Mesenteric fat pad (tissue), 1 donor: ENCODE measurements around the gene VAV3. TPM values are rescaled to one million over a fixed set of nuclear protein-coding genes. Genes with fewer than 3 reads are reported as not detected.
"Not testable (repeated sequence)": the region's sequence is repeated elsewhere in the genome, so short reads cannot be mapped to it uniquely, and the experiment has no call there.

Experiments used
- DNase-seq: peaks from one replicate; pipeline ENCODE4 v3.0.0-alpha.2; 2020; ENCODE audit warnings: low spot score
- total RNA-seq: library from RNA; stranded (reverse); fragmentation: NEBNext Ultra II Directional; extraction: Animal tissue kit (Norgen Biotek cat#: 25700); gene quantifications from one replicate; pipeline ENCODE4 v1.2.1, GENCODE V29; 2021
- donor health status: DM: yes; HTN: yes; CAD: no.

Gene VAV3
- total RNA-seq, 1 donor from 2014 or later, result 11.4 TPM

DNA sequence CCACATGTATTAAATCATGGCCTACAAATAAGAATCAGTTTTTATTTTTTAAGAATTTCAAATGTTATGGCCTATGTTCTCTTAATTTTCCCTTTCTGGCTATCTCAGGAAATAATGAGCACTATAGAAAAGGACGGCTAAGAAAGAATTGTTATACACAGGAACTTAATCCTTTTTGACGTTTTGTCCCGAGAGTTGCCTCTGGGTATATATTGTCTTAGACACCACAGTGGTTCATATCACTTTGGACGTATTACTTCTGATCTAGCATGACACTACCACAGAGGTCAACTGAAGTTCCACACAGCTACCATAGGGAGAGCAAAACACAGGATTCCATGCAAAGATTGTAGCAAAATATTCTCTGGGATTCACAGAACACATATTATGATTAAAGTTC, 307.6 kb downstream of the VAV3 start:
- DNase-seq, result no peak

DNA sequence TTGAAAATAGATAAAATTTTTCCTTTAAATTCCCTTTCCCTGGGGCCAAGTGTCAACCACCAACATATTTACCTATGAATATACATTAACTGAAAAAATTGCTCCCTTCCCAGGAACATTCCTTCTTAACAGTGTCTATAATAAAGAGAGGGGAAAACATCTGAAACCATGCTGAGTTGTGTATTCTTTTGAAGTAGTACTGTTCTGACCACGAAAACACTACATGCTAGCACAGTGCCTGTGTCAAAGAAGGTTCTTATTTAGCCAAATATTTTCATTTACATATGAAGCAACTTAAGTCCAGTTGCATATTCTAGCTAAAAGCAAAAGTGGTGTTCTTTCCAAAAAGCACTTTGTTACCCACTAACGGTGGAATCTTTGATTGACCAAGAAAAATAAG, 311.2 kb downstream of the VAV3 start:
- DNase-seq, result no peak

DNA sequence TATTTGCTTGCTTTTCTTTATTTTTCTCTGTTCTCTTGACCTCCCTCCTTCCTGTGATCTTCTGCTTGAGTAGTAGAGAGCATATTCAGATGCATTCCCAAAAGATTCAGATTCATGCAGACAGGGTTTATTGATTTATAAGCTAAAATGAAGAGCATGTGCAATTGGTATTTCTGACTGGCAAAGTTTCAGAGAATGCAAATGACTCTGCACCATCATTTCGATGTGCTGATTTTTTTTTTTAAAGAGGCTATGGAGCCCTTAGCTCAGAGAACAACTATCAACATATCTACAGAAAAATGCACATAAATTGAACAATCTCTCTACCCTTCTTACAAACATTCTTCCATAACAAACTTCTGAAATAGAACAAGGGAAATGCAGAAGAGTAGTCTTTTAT, 312.0 kb downstream of the VAV3 start:
- no peak for DNase-seq

DNA sequence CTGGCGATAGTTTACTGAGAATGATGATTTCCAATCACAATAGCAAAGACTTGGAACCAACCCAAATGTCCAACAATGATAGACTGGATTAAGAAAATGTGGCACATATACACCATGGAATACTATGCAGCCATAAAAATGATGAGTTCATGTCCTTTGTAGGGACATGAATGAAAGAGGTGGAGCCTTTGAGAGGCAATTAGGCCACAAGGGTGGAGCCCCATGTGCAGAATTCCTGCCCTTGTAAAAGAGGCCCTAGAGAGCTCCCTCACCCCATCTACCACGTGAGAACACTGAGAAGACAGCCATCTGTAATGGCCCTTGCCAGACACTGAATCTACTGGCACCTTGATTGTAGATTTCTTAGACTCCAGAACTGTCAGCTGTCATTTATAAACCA, 314.2 kb downstream of the VAV3 start:
- not testable (repeated sequence) for DNase-seq

DNA sequence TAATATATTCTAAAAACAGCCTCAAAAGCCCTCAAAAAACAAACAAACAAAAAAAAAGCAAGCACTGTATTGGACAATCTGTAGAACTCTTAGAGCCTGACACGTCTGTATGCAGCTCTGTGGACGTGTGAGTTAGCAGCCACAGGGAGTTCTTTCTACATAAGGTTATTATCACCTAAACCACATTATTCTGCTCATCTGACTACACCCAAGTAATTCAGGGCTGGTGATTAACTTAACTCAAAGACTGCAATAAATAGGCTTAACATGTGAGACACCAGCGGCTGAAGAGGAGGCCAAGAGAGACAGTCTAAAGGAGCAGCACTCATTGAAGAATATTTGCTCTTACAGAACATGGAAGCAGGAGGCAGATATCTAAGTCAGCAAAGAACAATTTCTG, 316.0 kb downstream of the VAV3 start:
- DNase-seq, result no peak

DNA sequence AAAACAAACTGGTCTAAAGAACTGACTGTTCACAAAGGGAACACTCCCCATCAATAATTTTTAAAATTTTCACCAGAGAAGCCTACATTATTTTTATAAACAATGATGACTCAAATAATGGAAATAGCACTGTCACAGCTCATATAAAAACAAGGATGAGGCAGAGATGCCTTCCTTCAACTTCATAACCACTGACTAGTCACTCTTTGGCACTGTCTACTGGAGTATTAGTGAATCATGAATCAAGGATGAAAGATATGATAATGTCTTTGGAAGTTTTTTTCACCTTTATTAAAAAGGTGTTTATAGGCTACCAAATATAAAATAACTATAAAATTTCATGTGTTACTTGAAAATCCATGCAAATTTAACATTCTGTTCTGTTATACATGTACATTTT, 316.9 kb downstream of the VAV3 start:
- no peak for DNase-seq

DNA sequence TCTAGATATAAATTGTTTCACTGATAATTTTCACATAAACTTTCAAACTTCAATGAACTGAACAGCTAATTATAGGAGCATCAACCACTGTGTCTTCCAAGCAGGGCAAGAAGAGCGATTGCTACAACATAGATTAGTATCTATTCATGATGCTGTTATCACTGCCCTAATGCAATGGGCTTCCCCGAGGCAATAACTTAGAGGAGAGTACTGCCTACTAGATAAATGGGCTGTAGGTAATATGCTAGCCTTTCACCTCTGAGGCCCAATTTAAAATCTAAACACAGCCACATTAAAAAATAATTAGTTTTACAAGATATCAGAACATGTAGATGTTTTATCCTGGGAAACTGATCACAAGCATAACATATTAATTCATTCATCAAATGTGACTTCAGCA, 318.0 kb downstream of the VAV3 start:
- no peak for DNase-seq

DNA sequence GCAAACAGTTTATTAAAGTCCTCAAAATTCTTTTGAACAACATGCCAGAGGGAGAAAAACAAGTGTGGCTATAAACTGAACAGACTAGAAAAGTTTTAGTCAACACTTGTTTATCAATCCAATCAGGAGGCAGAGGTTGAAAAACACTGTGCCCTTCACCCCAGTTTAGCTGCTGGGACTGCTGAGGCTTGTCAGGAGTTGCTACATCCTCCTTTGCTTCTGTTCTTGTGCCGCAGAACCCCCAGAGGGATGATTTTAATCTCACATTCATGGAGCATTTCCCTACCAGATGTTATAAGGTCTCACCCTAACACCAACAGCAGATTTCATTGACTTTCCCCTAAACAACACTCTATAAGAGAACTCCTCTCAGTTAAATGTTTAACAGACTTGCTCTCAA, 321.2 kb downstream of the VAV3 start:
- DNase-seq, result no peak

DNA sequence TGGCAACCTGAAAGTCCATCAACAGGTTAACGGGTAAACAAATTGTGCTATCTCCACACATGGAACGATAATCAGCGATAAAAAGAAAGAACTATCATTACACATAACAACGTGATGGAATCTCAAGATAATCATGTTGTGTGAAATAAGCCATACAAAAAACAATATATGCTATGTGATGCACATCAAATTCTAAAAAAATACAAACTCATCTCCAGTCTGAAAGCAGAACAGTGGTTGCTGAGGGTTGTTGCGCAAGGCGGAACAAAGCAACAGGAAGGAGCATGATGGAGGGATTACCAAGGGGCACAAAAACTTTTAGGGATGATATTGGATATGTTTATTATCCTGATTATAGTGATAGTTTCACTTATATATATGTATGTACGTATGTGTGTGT, 324.8 kb downstream of the VAV3 start:
- no peak for DNase-seq

DNA sequence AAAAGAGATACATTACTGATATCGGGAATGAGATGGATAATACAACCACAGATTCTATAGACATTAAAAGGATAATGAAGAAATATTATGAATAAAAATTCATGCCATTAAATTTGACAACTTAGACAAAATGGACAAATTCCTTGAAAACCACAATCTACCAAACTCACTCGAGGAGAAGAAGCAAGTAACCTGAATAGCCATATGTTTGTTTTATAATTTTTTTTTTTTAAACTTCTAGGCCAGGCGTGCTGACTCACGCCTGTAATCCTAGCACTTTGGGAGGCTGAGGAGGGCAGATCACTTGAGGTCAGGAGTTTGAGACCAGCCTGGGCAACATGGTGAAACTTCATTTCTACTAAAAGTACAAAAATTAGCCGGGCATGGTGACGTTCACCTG, 327.9 kb downstream of the VAV3 start:
- no peak for DNase-seq

DNA sequence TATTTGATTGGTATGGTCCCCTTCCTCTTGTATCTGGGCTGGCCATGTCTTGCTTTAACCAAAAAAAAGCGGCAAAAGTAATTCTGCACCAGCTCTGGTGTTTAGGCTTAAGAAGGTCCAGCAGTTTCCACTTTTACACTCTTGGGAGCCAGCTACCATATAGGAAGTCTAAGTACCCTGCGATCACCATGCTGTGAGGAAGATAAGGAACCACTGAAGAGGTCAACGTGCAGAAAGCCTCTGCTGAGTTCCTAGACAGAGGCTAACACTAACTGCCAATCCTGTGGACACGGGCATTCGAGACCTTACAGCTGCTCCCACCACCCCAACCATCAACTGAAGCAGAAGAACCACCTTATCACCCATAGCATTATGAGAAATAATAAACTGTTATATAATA, 331.4 kb downstream of the VAV3 start:
- DNase-seq, result no peak

DNA sequence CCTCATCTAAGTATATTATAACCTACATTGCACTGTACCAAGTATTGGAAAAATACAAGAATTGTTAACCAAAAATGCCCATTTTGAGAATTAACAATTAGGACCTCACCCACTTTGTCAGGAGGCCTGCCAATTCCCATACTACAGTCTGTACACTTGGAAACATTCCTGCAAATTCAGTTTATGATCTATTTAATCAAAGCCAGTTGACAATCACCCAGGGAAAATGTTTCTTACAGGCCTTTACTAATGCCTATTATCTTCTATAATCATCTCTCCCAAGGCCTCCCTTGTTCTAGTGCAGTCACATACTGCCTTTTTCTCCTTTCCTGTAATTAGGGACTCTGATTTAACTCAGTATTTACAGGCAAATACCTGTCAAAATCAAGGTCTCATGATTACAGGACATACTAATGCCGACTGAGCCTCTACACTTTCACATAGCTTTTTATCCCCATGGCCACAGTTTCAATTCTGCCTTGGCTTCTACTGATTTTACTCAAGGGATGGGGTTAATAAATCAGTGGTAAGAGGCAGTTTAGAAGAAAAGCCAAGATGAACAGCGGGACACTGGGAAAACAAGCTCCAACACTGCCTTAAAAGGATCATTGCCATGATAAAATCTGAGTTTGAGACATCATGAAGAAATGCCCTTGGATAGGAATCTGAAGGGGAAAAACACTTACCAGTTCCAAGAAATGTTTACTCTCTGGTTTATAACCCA, 338.7 kb downstream of the VAV3 start:
- no peak for DNase-seq

DNA sequence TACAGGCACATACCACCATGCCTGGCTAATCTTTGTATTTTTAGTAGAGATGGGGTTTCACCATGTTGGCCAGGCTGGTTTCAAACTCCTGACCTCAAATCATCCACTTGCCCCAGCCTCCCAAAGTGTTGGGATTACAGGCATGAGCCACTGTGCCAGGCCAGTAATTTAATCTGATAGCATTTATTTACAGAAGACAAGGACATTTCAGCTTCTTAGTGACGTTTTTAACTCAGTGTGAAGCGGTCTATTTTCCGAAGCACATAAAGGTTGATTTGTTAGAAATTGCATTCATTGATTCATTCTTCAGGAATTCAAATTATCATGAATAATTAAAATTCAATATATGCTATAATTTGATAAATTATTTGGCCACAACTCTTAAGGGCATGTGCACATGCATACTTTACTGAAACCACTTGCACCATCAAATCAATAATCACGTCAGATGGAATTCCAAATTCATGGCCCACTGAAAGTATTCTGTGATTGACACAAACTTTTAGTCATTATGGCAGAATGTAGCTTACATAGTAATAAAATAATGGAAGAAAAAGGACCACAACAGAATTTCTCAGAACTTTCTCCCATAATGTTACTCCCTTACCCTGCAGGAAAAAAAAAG, 339.5 kb downstream of the VAV3 start:
- no peak for DNase-seq

DNA sequence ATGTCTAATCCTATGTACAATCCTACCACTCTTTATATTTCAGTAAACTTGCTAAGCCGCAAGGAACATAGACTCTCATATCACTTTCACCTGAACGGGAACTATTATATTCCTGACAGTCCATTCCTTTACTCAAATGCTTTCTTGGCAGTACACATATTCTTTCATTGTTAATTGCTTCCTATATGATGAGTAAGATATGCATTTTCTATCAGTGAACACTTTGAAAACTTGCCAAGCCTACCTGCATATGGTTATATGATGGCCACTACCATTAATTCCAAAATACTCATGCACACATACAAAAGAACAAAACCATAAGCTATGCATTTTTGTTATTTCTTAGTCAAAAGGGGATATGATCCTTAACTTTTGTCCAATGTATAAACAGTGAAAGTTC, 341.5 kb downstream of the VAV3 start:
- DNase-seq, result no peak

DNA sequence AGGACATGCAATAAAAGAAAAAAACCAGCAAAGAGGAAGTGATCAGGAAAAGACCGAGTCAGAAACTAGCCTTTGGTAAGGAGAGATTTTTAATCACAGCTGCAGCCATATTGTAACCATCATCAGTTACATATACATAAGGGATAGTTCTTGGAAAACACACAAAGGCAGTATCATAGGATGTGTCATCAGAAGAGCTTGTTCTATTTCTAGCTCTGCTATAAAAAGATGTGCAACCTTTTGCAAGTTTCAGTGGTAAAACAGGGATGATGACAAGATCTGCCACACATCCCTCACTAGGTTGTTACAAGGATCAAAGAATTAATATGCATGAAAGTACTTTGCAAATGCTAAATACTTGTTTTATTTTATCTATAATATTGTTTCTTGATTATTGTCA, 342.0 kb downstream of the VAV3 start:
- DNase-seq, result no peak

DNA sequence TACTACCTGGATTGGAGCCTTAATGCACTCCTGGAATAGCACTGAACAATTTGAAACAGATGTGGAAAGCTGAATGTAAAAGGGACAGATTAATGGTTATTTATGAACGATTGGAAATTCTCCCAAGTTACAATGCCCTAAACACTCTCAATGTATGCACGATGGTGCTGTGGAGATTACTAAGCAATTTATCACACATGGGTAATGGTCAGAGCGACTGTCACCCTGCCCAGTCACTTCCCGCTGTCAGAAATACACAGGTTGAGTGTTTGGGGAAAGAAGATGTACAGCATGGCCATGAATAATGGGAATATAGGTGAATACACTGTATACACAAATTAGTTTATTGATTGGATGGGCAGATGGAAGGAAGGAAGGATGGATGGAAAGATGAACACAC, 342.4 kb downstream of the VAV3 start:
- DNase-seq, result no peak

DNA sequence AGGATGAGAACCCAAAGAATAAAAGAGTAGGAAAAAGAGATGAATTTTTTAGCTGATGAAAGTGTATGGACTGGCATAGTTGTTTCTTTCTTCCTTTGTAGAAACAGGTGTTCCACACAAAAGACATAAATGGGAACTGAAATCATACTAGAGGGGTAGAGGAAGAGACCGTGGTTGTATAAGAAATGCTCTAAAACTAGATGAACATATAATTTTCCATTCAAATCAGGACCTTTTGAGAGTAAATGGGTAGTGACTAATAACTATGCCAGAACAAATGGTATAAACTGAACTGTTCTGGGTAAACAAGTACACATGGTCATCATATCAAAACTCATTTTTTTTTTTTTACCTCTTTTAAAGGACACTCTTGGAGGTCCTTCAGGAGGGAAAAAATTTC, 344.2 kb downstream of the VAV3 start:
- DNase-seq, result no peak

DNA sequence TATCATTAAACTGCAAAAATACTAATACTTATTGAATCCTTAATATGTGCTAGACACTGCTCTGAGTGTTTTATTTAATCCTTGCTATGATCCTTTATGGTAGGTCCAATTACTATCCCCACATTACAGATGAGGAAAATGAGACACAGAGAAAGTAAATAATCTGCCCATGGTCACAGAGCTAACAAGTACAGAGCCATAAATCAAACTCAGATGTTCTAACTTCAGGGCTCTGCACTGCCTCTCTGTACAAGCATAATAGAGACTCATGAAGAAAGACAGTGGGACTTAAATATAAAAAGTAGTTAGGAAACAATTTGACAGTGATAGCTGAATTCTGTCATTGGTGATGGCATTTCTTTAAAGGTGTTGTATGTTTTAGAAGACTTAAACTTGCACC, 346.4 kb downstream of the VAV3 start:
- DNase-seq, result no peak

DNA sequence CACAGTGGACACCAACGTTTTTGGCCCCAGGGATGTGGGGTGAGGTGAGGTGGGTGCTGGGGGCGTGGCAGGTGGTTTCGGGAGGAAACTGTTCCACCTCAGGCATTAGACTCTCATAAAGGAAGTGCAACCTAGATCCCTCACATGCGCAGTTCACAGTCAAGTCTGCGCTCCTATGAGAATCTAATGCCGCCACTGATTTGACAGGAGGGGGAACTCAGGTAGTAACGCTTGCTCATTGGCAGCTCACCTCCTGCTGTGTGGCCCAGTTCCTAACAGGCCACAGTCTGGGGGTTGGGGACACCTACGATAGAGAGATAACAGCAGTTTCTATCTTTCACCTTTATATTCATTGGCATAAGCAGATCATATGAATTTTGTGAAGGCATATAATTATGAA, 347.1 kb downstream of the VAV3 start:
- no peak for DNase-seq

DNA sequence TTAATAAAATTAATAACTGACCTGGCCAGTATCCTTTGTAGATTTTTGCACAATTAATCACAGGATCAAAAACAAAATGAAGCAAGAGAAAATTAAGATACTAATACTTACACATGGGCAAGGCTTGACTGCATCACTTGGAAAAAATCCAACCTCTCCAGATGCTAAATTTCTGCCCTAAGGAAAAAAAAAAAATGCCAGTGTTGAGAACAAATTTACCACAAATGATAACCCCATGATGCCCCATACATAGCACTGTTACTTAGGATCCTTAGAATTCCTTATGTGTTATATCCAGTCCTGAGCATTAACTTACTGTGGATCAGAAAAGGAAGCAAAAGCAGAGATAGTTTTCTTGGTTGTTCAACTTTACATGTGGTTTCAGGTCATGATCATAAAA, 347.5 kb downstream of the VAV3 start:
- DNase-seq, result no peak

DNA sequence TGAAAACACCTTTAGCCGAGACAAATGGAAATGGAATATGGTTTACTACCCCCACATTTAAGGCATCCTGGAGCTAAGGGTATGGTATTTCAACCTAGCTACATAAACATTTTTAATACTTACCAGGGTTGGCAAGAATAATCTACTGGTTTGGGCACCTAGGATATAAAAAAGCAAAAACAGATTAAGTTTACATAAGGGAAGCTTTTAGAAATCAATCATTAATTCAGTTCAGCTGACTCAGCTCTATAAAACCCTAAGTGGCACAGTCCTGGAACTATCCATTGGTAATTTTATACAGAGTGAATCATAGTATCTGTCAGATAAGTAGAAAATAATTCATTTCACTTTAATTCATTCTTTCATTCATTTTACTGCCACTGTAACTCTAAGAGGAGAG, 355.2 kb downstream of the VAV3 start:
- DNase-seq, result no peak

DNA sequence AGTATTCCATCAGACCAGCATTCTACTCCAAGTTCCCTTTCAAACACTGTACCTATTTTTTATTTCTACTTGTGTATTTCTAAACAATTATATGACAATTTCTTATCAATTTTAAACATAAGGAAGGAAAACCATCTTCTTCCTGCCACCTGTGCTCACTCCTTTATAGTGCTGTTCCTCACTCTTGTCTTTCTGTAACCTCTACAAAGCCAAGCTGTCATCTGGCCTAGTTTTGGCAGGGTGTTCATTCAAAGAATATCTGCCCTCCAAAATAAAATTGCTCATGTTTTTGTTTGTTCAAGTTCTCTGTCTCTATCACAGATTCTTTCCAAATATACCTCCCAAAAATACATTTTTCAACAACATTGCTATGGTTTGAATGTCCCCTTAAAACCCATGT, 360.2 kb downstream of the VAV3 start:
- DNase-seq, result no peak

DNA sequence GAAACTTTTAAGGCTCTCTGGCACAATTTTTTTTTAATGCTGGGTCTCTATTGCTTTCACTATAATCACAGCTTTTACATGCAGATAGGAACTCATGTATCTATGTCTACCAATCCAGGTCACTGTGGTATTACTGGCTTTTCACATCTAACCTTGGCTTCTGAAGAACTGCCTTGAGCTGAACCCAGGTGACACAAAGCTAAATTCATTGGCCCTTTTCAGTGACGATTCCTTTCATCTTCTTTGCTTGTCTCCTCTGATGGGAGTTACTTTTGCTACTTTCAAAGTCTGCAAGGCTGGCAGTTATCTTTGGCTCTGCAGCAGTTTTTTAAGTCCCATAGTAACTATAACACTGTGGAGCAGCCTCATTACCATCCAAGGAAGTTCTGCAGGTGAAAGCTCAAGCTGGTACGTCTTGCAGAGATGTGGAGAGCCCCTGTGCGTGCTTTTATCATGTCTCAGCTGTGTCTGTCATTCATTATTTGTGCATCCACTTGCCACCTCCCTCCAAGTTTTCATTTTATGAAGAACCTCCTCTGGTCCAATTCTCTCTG, 364.3 kb downstream of the VAV3 start:
- no peak for DNase-seq
